ENCODE data around the gene DGKD.

DGKD gene

DNA sequence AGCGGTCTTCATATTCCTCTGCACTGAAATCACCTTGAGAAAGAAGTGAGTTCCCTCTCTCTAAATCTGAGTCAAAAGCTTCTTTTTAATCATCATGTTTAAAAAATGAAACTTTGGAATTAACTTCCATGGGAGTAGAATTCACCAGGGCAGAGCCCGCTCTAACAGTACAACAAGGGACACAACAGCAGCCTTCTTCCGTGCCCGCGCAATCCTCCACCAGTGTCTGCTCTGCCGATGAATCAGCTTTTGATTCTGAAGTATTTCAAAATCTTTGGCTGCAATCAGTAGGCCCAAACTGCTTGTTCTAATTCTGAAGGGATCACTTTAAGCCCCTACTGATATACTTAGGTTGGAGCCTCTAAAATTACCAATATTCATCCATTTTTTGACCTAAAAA lies 135.4 kb downstream of the DGKD start:
- TF ChIP-seq, protein P1, sequence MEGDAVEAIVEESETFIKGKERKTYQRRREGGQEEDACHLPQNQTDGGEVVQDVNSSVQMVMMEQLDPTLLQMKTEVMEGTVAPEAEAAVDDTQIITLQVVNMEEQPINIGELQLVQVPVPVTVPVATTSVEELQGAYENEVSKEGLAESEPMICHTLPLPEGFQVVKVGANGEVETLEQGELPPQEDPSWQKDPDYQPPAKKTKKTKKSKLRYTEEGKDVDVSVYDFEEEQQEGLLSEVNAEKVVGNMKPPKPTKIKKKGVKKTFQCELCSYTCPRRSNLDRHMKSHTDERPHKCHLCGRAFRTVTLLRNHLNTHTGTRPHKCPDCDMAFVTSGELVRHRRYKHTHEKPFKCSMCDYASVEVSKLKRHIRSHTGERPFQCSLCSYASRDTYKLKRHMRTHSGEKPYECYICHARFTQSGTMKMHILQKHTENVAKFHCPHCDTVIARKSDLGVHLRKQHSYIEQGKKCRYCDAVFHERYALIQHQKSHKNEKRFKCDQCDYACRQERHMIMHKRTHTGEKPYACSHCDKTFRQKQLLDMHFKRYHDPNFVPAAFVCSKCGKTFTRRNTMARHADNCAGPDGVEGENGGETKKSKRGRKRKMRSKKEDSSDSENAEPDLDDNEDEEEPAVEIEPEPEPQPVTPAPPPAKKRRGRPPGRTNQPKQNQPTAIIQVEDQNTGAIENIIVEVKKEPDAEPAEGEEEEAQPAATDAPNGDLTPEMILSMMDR (IDR thresholded peaks at IDR 0.05; ENCODE audit: extremely low read depth, missing control alignments) = no peak

DNA sequence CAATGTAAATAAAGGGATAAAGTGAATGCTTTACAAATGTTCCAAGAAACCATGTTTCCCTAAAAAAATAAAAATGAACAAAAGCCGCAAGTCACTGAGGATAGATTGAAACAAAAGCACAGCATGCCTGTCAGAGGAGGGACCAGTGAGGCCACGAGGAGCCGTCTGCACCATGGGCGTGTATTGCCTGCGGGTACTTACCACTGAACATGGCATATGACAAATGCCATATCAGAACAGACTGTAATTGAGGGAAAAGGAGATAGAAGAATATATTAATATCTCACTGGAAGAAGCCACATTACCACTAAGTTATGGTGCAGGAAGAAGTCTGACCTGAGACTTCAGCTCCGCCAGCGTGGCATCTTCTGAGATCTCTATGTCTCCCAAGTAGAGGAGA lies 136.5 kb downstream of the DGKD start:
- TF ChIP-seq, protein P1 (IDR thresholded peaks at IDR 0.05; ENCODE audit: extremely low read depth, missing control alignments) = no peak
- DNase-seq (ENCODE audit: low spot score) = no peak

More for the DNA sequence above, 135.4 kb downstream of the DGKD start:
- DNase-seq (ENCODE audit: low spot score) = no peak

DNA sequence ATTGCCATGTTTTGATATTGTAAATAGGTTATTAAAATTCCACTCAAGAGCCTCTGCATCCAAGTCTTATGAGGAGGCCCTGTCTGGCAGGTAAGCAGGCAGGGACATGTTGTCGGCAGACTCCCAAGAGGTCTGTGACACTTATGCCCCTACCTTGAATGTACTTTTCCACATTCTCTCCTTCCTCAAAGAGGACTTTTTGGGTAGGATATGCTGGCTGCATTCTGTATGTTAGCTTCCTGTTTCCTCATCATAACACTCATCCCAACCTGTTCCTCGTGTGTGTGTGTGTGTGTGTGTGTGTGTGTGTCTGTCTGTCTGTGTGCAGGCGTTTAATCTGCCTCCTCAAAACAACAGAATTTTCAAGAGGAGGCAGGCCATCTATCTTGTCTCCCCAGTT lies 137.0 kb downstream of the DGKD start:
- TF ChIP-seq, protein P1 (IDR thresholded peaks at IDR 0.05; ENCODE audit: extremely low read depth, missing control alignments) = no peak
- DNase-seq (ENCODE audit: low spot score) = no peak

DNA sequence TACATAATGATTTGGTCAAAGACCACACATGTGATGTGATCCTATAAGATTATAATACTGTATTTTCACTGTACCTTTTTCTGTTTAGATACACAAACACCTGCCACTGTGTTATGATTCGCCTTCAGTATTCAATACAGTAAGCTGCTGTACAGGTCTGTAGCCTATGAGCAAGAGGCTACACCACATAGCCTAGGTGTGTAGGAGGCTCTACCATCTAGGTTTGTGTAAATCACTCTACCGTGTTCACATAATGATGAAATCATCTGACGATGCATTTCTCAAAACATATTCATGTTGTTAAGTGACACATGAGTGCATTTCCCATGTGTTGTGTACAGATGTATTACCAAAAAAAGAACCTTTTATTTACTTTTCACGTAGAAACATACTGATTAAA lies 137.8 kb downstream of the DGKD start:
- TF ChIP-seq, protein P1 (IDR thresholded peaks at IDR 0.05; ENCODE audit: extremely low read depth, missing control alignments) = no peak
- no peak for DNase-seq (ENCODE audit: low spot score)

DNA sequence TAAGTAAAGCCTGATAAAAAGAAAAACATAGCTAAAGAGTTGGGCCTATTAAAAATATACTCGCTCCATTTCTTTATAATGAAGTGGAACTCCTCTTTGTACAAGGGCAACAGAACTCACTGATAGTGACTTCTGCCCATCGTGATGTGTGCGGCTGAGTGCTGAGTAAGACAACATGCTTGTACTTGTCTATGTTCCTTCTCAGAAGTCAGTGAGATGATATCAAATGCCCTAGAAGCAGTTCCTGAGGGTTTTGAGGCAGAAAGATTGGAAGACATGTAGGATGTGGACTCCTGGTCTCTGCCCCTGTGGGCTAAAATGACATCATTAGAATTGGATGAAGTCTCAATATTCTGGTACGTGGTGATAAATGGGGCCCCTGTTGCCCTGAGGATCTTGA lies 138.5 kb downstream of the DGKD start:
- TF ChIP-seq, protein P1 (IDR thresholded peaks at IDR 0.05; ENCODE audit: extremely low read depth, missing control alignments) = no peak
- DNase-seq (ENCODE audit: low spot score) = no peak

DNA sequence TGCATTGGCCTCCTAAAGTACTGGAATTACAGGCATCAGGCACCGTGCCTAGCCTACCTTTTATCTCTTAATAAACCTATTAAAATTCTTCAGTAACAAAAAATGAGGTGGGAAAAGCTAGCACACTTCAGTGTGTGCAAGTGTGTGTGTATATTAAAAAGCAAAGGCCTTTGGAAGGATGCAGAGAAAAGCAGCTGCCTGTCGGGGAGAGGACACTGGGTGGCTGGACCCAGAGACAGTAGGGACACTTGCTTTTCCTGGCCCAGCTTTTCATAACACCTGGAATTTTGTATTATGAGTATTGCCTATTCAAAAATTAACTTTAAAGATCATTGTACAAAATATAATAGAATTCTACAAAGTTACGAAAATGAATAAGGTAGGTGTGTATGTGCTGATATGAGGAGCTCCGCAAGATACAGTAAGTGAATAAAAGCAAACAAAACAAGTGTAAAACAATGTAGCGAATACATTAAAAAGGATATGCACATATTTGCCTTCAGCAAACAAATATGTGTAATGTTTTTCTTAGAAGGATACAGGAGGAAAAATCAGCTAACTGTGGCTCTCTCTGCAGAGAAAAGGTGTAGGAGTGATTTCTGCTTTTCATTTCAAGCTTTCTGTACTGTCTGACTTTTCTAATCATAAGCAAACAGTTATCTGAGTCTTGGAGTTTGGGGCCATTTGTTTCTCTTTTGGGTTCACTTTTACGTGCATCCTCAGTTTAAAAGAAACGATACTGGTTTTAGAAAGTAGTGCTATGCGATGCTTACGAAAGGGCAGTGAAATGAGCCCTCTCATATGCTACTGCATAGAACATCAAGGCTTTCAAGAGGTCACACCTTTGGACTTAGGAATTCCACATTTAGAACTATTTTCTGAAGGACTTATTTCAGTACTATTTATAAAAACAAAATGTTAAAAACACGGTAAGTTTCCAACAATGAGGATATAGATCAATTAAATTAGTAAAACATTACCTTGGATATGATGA lies 141.5 kb downstream of the DGKD start:
- DNase-seq (ENCODE audit: low spot score) = no peak
- TF ChIP-seq, protein P1 (IDR thresholded peaks at IDR 0.05; ENCODE audit: extremely low read depth, missing control alignments) = no peak

DNA sequence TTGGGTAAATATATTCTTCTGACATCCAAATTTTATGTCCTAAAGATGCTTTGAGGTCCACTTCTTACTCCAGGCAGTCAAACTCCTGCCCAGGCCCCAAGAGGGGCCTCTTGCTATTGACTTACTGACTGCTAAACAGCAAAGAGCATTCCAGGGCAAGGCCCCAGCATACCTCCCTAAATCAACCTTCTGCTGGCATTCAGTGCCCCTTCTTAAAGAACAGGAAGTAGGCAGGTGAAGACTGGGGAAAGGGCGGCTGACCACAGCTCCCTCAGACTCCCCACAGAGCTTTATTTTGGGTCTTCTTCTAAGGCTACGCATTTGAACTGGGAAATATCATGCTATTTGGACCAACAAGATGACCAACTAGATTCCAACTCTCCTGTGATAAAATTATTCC lies 143.4 kb downstream of the DGKD start:
- TF ChIP-seq, protein P1 (IDR thresholded peaks at IDR 0.05; ENCODE audit: extremely low read depth, missing control alignments) = no peak
- no peak for DNase-seq (ENCODE audit: low spot score)

Data from GM20000 (cell line).